ENCODE data around the gene PILRA. TPM values are rescaled to one million over a fixed set of nuclear protein-coding genes. Genes with fewer than 3 reads are reported as not detected.

The PILRA gene
- total RNA-seq, 2 experiments from 2014 or later: 1.8 to 2.7 TPM

- Mint-ChIP-seq H3K4me1 (peaks cover 3% of the 10 kb centered on the region), H3K27ac (no peak overlapping the region), H3K27me3 (peaks cover 9% of the 10 kb centered on the region), H3K36me3 (ENCODE audit: low read depth) (no peaks in the 10 kb centered on the region), H3K9me3 (no peaks in the 10 kb centered on the region), H3K4me3 (no peak overlapping the region)
- CTCF ChIA-PET: interaction anchor here (0.6 to 2.3 kb wide), 18 partner anchors 9 to 386 kb away, joined by 3 to 8 read pairs (median 4); partner anchors contain the start of genes MBLAC1 and ZCWPW1
- peak; percentile 64 for DNase-seq
- POLR2A ChIA-PET: interaction anchor here (0.6 kb wide), 1 partner anchor 60 kb away, joined by 6 read pairs; no protein-coding TSS in a partner anchor
Measured at GRCh38 chr7:100407285-100408180, 34.2 kb downstream of the PILRA start.

DNA sequence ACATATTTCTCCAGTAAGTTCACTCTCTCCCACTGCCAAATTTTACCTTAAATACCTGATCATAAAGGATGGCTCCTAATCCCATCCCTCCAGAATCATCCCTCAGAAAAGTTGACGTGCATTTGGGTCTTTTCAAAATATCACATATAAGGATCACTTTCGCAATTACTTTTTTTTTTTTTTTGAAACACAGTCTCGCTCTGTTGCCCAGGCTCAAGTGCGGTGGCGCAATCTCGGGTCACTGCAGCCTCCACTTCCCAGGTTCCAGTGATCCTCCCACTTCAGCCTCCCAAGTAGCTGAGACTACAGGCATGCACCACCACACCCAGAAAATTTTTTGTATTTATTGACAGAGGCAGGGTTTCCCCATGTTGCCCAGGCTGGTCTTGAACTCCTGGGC, 37.8 kb downstream of the PILRA start:
- Mint-ChIP-seq H3K27ac (no peak overlapping the region), H3K4me3 (no peak overlapping the region), H3K36me3 (ENCODE audit: low read depth) (no peaks in the 10 kb centered on the region), H3K27me3 (no peaks in the 10 kb centered on the region), H3K9me3 (no peaks in the 10 kb centered on the region), H3K4me1 (peaks cover 11% of the 10 kb centered on the region)
- CTCF ChIA-PET: interaction anchor here (1.0 kb wide), 1 partner anchor 18 kb away, joined by 3 read pairs; the partner anchor contains the start of gene ZCWPW1
- no peak for DNase-seq
- POLR2A ChIA-PET: no interaction called here

DNA sequence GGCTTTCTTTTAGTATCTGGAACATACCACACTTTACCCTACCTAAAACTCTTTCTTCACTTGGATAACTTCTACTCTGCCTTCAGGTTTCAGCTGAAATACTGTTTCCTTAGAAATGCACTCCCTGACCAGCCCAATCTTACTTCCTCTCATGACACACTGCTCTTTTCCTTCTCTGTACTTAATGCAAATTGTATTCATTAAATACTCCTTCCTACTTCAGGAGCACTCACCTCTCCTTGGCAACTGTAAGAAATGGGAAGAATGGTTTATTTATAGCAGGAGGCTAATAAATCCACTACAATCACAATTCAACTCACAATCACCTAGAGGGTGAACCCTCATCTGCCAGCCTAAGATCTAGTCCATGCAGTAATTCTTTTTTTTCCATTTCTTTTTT, 40.1 kb downstream of the PILRA start:
- H3K27me3 Mint-ChIP-seq: no peaks in the 10 kb centered on the region
- H3K27ac Mint-ChIP-seq: peak overlapping the region; percentile 34
- no peaks in the 10 kb centered on the region for H3K36me3 Mint-ChIP-seq (ENCODE audit: low read depth)
- no peak overlapping the region for H3K4me3 Mint-ChIP-seq
- no peaks in the 10 kb centered on the region for H3K9me3 Mint-ChIP-seq
- peaks cover 8% of the 10 kb centered on the region for H3K4me1 Mint-ChIP-seq
- ChIA-PET POLR2A (no interaction called here), CTCF (interaction anchor here (0.9 kb wide), 1 partner anchor 11 kb away, joined by 3 read pairs; no protein-coding TSS in a partner anchor)
- DNase-seq: no peak

DNA sequence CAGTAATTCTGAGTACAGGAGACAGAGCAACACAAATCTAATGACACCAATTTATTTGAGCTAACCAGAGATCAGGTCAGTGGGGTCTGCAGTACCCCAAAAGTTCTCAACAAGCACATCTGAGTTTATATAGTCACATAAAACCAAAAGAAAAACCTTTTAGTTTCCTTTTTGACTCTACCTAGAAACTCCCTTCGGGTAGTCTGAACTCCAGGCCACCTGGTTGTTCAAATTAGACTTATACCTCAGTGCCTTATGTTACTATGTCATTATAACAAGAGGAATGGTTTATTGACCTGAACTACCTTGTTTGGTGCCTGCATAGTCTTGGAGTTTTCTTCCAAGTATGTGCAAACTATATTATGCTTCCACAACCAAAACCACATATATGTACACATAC, 40.6 kb downstream of the PILRA start:
- no peaks in the 10 kb centered on the region for H3K27me3 Mint-ChIP-seq

GRCh38 chr7:100415448-100415847, 42.2 kb downstream of the PILRA start:
- no peak overlapping the region for H3K4me3 Mint-ChIP-seq
- H3K27ac Mint-ChIP-seq: no peak overlapping the region
- CTCF ChIA-PET: interaction anchor here (0.6 to 1.4 kb wide), 5 partner anchors 8 to 285 kb away, joined by 3 to 5 read pairs (median 4); partner anchors contain the start of gene ZCWPW1
- H3K27me3 Mint-ChIP-seq: peaks cover 3% of the 10 kb centered on the region
- POLR2A ChIA-PET: no interaction called here
- no peaks in the 10 kb centered on the region for H3K9me3 Mint-ChIP-seq
- no peak for DNase-seq
- peaks cover 8% of the 10 kb centered on the region for H3K4me1 Mint-ChIP-seq
- H3K36me3 Mint-ChIP-seq (ENCODE audit: low read depth): no peaks in the 10 kb centered on the region

More for the DNA sequence above, 40.6 kb downstream of the PILRA start:
- no peak overlapping the region for H3K27ac Mint-ChIP-seq
- no peaks in the 10 kb centered on the region for H3K9me3 Mint-ChIP-seq
- no peak overlapping the region for H3K4me3 Mint-ChIP-seq
- no peak for DNase-seq
- POLR2A ChIA-PET: no interaction called here
- H3K4me1 Mint-ChIP-seq: peaks cover 8% of the 10 kb centered on the region
- H3K36me3 Mint-ChIP-seq (ENCODE audit: low read depth): no peaks in the 10 kb centered on the region
- CTCF ChIA-PET: interaction anchor here (0.9 to 1.3 kb wide), 2 partner anchors 10 to 299 kb away, joined by 3 to 6 read pairs; no protein-coding TSS in a partner anchor

- Mint-ChIP-seq H3K9me3 (no peaks in the 10 kb centered on the region), H3K27ac (no peak overlapping the region), H3K4me1 (no peaks in the 10 kb centered on the region), H3K27me3 (peaks cover 3% of the 10 kb centered on the region), H3K4me3 (no peak overlapping the region), H3K36me3 (ENCODE audit: low read depth) (no peaks in the 10 kb centered on the region)
- CTCF ChIA-PET: interaction anchor here (1.5 to 1.9 kb wide), 2 partner anchors 9 to 11 kb away, joined by 5 to 10 read pairs; partner anchors contain the start of gene ZCWPW1
- DNase-seq: no peak
- POLR2A ChIA-PET: no interaction called here
Measured at GRCh38 chr7:100418930-100419659, 45.8 kb downstream of the PILRA start.

DNA sequence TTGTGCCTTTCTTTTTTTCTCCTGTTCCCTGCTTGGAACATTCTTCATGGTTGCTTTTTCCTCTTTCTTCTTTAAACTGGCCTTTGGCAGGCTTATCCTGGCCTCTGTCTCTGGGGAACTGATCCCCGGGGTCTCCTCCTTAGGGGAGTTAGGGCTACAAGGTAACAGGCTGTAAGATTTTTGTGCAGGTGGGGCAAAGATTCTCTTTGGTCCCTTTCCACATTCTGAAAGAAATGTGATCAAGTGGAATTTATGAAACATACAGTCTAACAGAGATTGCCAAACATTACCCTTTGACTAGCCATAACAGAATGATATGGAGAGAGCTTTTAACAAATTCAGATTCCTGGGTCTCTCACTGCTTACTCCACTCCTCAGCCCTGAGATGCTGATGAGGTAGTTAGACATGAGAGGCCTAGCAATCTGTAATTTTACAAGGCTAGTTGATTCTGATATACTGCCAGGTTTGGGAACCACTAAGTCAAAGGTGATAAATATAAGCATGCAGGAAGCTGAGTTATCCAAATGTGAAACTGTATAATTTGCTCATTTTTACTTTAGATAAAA, 46.5 kb downstream of the PILRA start:
- Mint-ChIP-seq H3K27ac (no peak overlapping the region), H3K27me3 (peaks cover 3% of the 10 kb centered on the region), H3K36me3 (ENCODE audit: low read depth) (no peaks in the 10 kb centered on the region), H3K4me1 (no peaks in the 10 kb centered on the region), H3K4me3 (no peak overlapping the region), H3K9me3 (no peaks in the 10 kb centered on the region)
- no peak for DNase-seq
- ChIA-PET CTCF (interaction anchor here (1.2 kb wide), 1 partner anchor 9 kb away, joined by 3 read pairs; the partner anchor contains the start of gene ZCWPW1), POLR2A (no interaction called here)

DNA sequence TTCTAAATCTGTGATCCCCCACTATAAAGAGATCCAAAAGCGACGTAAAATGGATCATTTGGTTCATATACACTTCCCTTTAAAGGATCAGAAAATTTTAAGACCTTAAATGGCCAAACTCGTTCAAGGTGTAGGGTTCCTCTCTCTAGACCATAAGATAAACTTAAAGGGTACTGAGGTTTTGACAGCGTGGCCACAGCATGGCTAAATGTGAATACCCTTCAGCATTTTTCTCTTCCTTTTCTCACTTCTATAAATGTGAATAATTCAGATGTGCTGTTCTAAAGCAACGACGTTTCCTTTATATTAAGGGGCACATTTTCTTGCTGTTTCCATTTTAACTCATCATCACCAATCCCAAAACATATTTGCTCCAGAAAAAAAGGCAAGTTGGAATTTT, 50.0 kb downstream of the PILRA start:
- POLR2A ChIA-PET: no interaction called here

DNA sequence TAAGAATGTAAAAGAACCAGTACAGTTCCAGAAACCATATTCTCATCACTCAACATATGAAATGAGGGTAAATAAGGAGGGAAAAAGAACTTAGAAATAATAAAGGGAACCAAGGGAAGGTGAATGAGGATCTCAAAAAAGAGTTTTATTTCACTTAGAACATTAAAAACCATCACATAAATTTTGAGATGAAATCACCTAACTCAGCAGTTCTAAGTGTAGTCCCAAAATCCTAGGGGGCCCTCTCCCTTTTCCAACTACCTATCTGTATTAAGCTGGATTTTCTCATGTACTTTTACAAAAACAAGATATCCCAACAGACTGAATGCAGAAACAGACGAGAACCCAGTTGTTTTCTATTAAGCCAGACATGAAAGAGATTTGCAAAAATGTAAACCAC, 52.1 kb downstream of the PILRA start:
- POLR2A ChIA-PET: no interaction called here
- CTCF ChIA-PET: no interaction called here
- Mint-ChIP-seq H3K9me3 (peaks cover 5% of the 10 kb centered on the region), H3K4me3 (no peak overlapping the region), H3K36me3 (ENCODE audit: low read depth) (peaks cover 11% of the 10 kb centered on the region), H3K27ac (no peak overlapping the region), H3K27me3 (peaks cover 3% of the 10 kb centered on the region), H3K4me1 (peaks cover 14% of the 10 kb centered on the region)
- DNase-seq: no peak

More for the DNA sequence above, 50.0 kb downstream of the PILRA start:
- H3K27ac Mint-ChIP-seq: no peak overlapping the region
- DNase-seq: no peak
- peaks cover 7% of the 10 kb centered on the region for H3K4me1 Mint-ChIP-seq
- no peak overlapping the region for H3K4me3 Mint-ChIP-seq
- H3K36me3 Mint-ChIP-seq (ENCODE audit: low read depth): peaks cover 5% of the 10 kb centered on the region
- CTCF ChIA-PET: interaction anchor here (0.7 to 0.8 kb wide), 2 partner anchors 138 to 291 kb away, joined by 3 to 4 read pairs; no protein-coding TSS in a partner anchor
- peaks cover 5% of the 10 kb centered on the region for H3K9me3 Mint-ChIP-seq
- H3K27me3 Mint-ChIP-seq: peaks cover 5% of the 10 kb centered on the region

DNA sequence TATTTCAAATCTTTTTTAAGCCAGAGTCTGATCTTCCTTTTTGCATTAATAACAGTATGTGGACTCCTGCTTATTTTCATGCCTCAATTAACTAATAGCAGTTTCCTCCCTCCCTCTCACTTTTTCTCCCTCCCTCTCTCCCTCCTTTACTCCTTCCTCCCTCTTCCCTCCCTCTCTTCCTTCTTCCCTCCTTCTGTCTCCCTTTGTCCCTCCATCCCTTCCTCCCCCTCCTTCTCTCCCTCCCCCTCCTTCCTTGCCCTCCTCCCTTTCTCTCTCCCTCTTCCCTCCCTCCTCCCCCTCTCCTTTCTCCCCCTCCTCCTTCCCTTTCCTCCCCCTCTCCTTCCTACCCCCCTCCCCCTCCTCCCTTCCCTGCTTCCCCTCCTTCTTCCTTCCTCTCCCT, 53.2 kb downstream of the PILRA start:
- Mint-ChIP-seq H3K9me3 (peaks cover 5% of the 10 kb centered on the region), H3K4me1 (peaks cover 26% of the 10 kb centered on the region), H3K27ac (no peak overlapping the region), H3K36me3 (ENCODE audit: low read depth) (peaks cover 22% of the 10 kb centered on the region), H3K4me3 (no peak overlapping the region), H3K27me3 (peaks cover 3% of the 10 kb centered on the region)
- ChIA-PET POLR2A (no interaction called here), CTCF (interaction anchor here (0.7 kb wide), 1 partner anchor 181 kb away, joined by 3 read pairs; no protein-coding TSS in a partner anchor)
- no peak for DNase-seq

GRCh38 chr7:100427762-100428198, 54.5 kb downstream of the PILRA start:
- ChIA-PET POLR2A (interaction anchor here (0.6 to 1.1 kb wide), 3 partner anchors 158 to 251 kb away, joined by 3 to 9 read pairs (median 3); partner anchors contain the start of genes FBXO24 and GPC2), CTCF (interaction anchor here (1.2 to 2.6 kb wide), 7 partner anchors 9 to 277 kb away, joined by 3 to 14 read pairs (median 5); no protein-coding TSS in a partner anchor)
- H3K27me3 Mint-ChIP-seq: peaks cover 3% of the 10 kb centered on the region
- peak overlapping the region; percentile 100 for H3K27ac Mint-ChIP-seq
- H3K4me3 Mint-ChIP-seq: peak overlapping the region; percentile 97
- H3K36me3 Mint-ChIP-seq (ENCODE audit: low read depth): peaks cover 33% of the 10 kb centered on the region
- no peak for DNase-seq
- peaks cover 5% of the 10 kb centered on the region for H3K9me3 Mint-ChIP-seq
- peaks cover 39% of the 10 kb centered on the region for H3K4me1 Mint-ChIP-seq

All from activated CD4-positive, alpha-beta T cell treated with anti-CD3 and anti-CD28 coated beads, Interleukin-2, amount 10 ng/mL, durations not matched to agents 7 days and 5 days (primary cell).